HL-60 (cell line): ENCODE data around the gene RELT.

ENCODE experiments used
- DNase-seq, 2 experiments: peaks; one replicate each; pipeline ENCODE4 v3.0.0-alpha.2; 2010 to 2020; ENCODE audit warnings: low read depth in 1 of 2, low spot score in 1 of 2
- H3K27ac ChIP-seq: fragments of 250-450 bp; sonication (Bioruptor Pico); replicated peaks from 2 replicates; pipeline ENCODE4 v1.5.1; 2020; ENCODE audit warnings: mild to moderate bottlenecking, moderate library complexity
- H3K27me3 ChIP-seq: fragments of 250-450 bp; sonication (Bioruptor Pico); 2 replicates; pipeline ENCODE4 v1.5.1; 2021; ENCODE audit warnings: mild to moderate bottlenecking, moderate library complexity; ENCODE audit not compliant: insufficient read depth, poor library complexity, severe bottlenecking
- H3K4me3 ChIP-seq: replicated peaks from 2 replicates; pipeline ENCODE4 v1.5.1; 2011; ENCODE audit warnings: mild to moderate bottlenecking, control low read depth, low read length; ENCODE audit not compliant: insufficient read depth
- GABPA ChIP-seq: IDR thresholded peaks from 2 replicates; pipeline ENCODE4 v1.6.1; 2012; ENCODE audit warnings: low read depth
- POLR2AphosphoS5 ChIP-seq: IDR thresholded peaks from 2 replicates; pipeline ENCODE4 v1.6.1; 2012; ENCODE audit warnings: low read depth
- SPI1 ChIP-seq: IDR thresholded peaks from 2 replicates; pipeline ENCODE4 v1.6.1; 2012; ENCODE audit warnings: low read depth, mild to moderate bottlenecking, borderline replicate concordance
- TF ChIP-seq, protein P1 (sequence below): IDR thresholded peaks from 2 replicates; pipeline ENCODE4 v1.6.1; 2012; ENCODE audit warnings: low read depth; ENCODE audit not compliant: insufficient replicate concordance
- TF ChIP-seq, protein P2 (sequence below): IDR thresholded peaks from one replicate; pipeline ENCODE4 v1.5.1; 2011; ENCODE audit warnings: low read length, control low read depth, inconsistent platforms; ENCODE audit not compliant: insufficient read depth

The RELT gene

DNA sequence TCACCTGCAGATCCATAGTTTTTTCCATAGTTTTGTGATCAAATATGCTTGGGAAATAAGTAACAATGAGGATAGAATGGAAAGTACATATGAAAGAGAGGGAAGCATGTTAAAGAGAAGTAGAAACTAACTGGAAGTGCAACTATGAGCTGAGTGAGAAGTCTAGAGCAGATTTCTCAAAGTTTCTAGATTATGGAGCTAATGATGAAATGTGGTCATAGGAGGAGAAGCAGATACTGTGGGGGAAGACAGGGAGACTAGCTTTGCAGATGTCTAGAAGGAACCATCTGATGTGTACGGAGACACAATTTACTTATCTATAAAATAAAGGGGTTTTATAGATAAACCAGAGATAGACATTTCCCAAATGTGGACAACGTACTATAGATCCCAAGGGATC, 37.1 kb downstream of the RELT start:
- TF ChIP-seq, protein P1, sequence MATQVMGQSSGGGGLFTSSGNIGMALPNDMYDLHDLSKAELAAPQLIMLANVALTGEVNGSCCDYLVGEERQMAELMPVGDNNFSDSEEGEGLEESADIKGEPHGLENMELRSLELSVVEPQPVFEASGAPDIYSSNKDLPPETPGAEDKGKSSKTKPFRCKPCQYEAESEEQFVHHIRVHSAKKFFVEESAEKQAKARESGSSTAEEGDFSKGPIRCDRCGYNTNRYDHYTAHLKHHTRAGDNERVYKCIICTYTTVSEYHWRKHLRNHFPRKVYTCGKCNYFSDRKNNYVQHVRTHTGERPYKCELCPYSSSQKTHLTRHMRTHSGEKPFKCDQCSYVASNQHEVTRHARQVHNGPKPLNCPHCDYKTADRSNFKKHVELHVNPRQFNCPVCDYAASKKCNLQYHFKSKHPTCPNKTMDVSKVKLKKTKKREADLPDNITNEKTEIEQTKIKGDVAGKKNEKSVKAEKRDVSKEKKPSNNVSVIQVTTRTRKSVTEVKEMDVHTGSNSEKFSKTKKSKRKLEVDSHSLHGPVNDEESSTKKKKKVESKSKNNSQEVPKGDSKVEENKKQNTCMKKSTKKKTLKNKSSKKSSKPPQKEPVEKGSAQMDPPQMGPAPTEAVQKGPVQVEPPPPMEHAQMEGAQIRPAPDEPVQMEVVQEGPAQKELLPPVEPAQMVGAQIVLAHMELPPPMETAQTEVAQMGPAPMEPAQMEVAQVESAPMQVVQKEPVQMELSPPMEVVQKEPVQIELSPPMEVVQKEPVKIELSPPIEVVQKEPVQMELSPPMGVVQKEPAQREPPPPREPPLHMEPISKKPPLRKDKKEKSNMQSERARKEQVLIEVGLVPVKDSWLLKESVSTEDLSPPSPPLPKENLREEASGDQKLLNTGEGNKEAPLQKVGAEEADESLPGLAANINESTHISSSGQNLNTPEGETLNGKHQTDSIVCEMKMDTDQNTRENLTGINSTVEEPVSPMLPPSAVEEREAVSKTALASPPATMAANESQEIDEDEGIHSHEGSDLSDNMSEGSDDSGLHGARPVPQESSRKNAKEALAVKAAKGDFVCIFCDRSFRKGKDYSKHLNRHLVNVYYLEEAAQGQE = no peak
- DNase-seq = no peak
- Histone ChIP-seq H3K27me3 (no peaks in the 10 kb centered on the region), H3K4me3 (no peak overlapping the region), H3K27ac (no peak overlapping the region)

DNA sequence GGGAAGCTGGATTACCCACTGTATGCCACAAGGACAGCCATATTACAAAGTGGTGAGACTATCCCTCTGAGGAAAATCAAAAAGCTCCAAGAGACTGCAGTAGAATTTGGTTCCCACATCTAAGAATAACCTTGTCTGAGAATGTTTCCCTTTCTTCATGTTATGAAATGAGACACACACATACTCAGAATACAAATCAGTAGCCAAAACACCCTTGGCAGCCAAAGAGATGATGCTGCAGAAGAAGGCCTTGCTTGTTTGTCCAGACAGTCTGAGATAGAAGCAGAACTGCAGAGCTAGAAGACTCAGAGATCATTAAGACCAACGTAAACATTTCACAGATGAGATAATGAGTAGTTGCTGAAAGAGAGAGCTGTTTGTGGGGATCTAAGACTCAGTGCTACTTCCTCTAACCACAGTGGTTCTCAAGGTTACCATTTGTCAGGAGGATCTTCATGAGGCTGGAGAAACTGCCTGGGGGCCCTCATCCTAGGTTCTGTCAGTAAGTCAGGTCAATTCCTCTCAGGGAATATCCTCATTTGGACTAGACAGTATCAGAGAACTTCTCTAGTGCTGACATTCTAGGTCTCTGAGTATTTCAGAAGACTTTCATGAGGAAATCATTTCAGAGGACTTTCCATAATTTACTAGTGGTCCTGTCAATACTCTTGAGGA, 38.9 kb downstream of the RELT start:
- no peak; the same call in 1 of the 2 replicates for TF ChIP-seq SPI1
- TF ChIP-seq, protein P1 = no peak
- TF ChIP-seq POLR2AphosphoS5 = no peak
- no peak for TF ChIP-seq GABPA
- TF ChIP-seq, protein P2, sequence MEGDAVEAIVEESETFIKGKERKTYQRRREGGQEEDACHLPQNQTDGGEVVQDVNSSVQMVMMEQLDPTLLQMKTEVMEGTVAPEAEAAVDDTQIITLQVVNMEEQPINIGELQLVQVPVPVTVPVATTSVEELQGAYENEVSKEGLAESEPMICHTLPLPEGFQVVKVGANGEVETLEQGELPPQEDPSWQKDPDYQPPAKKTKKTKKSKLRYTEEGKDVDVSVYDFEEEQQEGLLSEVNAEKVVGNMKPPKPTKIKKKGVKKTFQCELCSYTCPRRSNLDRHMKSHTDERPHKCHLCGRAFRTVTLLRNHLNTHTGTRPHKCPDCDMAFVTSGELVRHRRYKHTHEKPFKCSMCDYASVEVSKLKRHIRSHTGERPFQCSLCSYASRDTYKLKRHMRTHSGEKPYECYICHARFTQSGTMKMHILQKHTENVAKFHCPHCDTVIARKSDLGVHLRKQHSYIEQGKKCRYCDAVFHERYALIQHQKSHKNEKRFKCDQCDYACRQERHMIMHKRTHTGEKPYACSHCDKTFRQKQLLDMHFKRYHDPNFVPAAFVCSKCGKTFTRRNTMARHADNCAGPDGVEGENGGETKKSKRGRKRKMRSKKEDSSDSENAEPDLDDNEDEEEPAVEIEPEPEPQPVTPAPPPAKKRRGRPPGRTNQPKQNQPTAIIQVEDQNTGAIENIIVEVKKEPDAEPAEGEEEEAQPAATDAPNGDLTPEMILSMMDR = no peak
- Histone ChIP-seq H3K27me3 (no peaks in the 10 kb centered on the region), H3K27ac (no peak overlapping the region), H3K4me3 (no peak overlapping the region)
- DNase-seq = no peak

DNA sequence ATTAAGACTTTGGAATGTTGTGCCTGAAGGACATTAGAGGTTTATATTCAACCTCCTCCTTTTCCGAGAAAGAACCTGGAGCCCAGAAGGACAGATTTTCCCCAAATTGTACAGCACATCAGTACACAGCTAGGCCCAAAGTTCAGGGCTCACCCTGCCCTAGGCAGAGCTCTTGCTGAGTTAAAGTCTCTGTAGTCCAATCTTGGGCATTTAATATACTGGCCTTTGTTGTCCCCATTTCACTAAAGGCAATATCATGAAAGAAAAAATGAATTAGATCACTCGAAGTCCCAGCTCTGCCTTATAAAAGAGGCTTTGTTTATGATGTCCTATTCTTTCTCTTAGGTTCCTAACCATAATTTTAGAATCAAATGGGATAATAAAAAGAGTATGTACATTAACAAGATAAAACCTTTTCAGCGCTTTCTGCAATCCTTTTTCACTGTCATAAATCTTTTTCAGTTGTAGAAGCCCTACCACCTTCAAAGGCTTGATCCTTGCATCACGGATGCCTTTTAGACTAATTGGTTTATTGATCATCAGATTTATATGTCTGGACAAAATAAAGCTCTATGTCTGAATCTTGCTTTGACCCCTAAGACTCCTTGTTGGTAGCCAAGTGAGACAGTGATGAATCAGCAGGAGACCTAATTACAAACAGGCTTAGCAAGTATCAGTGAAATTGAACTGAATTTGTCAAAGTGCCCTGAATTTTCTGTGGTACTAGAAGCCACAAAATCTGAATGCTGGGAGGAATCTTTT, 39.8 kb downstream of the RELT start:
- TF ChIP-seq POLR2AphosphoS5 (no peak), SPI1 (no peak), GABPA (no peak)
- TF ChIP-seq, protein P1 = no peak
- TF ChIP-seq, protein P2 = no peak
- no peak overlapping the region for H3K4me3 ChIP-seq
- H3K27ac ChIP-seq = no peak overlapping the region

More for the DNA sequence above, 39.8 kb downstream of the RELT start:
- H3K27me3 ChIP-seq = no peaks in the 10 kb centered on the region
- DNase-seq = no peak
